Ovary (tissue), 9 donors: ENCODE measurements around the gene TRA2A. TPM values are rescaled to one million over a fixed set of nuclear protein-coding genes. Genes with fewer than 3 reads are reported as not detected.

ENCODE experiments used
- DNase-seq, 5 donors: peaks; one replicate each; pipeline ENCODE4 v3.0.0-alpha.2; 2019 to 2020
- H3K27ac ChIP-seq, 2 donors: fragments of 200-600 bp; one replicate each; pipeline versions ENCODE4 v1.5.1 to v1.8.0; 2019 to 2022
- H3K27me3 ChIP-seq: fragments of 200-600 bp; one replicate; pipeline ENCODE4 v1.8.0; 2022
- H3K36me3 ChIP-seq: fragments of 200-600 bp; sonication (generic); one replicate; pipeline ENCODE4 v1.5.1; 2019
- H3K4me1 ChIP-seq: one replicate; pipeline ENCODE4 v1.8.1; 2013; ENCODE audit warnings: mild to moderate bottlenecking, moderate library complexity; ENCODE audit not compliant: insufficient read depth
- H3K4me3 ChIP-seq: fragments of 200-600 bp; sonication (generic); one replicate; pipeline ENCODE4 v1.5.1; 2017
- H3K9me3 ChIP-seq, 2 donors: fragments of 200-600 bp in 1 of 2; sonication (generic) in 1 of 2; one replicate each; pipeline versions ENCODE4 v1.5.1 to v1.8.1; 2013 to 2019; ENCODE audit warnings: mild to moderate bottlenecking in 1 of 2, moderate library complexity in 1 of 2
- EP300 ChIP-seq: sonication (generic); formaldehyde crosslinking; IDR thresholded peaks from one replicate; pipeline ENCODE4 v1.6.1; 2017; ENCODE audit warnings: antibody characterized with exemption
- POLR2A ChIP-seq: fragments of 450-650 bp; IDR thresholded peaks from one replicate; pipeline ENCODE4 v1.6.1; 2017; ENCODE audit warnings: antibody characterized with exemption, mild to moderate bottlenecking, moderate library complexity
- WGBS, 3 donors: extraction: QIAGEN DNeasy Blood & Tissue Kit in 1 of 3; methylation state at CpG; one replicate each; pipeline versions ENCODE4 v1.1.5 to v1.1.7; 2013 to 2017; 5-methylcytosine and 5-hydroxymethylcytosine counted together
- intact Hi-C, 4 donors: fragments of 100-400 bp; cut with DNase I; formaldehyde crosslinking; loops; one replicate each; pipeline versions ENCODE4 v1.11.0 to v1.15.1; 2022 to 2023
- polyA plus RNA-seq, 2 donors: library from polyadenylated mRNA; stranded (reverse); fragments of 200-250 nt in 1 of 2; fragments of 350-450 nt in 1 of 2; fragmentation: Illumina TruSeq in 1 of 2; extraction: RNeasy Lipid Tissue Mini Kit (QIAGEN cat#74804) in 1 of 2; gene quantifications; one replicate each; pipeline ENCODE4 v1.2.3, GENCODE V29; 2013 to 2014
- total RNA-seq, 7 donors: library from RNA; depleted of rRNA in 2 of 7; stranded (reverse); fragments of >200 nt in 2 of 7; fragmentation: NEBNext Ultra II Directional in 3 of 7; extraction: Animal tissue kit (Norgen Biotek cat#: 25700) in 3 of 7; gene quantifications; one replicate each; pipeline versions ENCODE4 v1.1.0 to v1.2.4, GENCODE V29; 2016 to 2023
- TF ChIP-seq, protein P1 (sequence below), 3 donors: fragments of 450-650 bp in 2 of 3; fragments of 200-600 bp in 1 of 3; IDR thresholded peaks; one replicate each; pipeline versions ENCODE4 v1.5.1 to v1.8.0; 2016 to 2022; ENCODE audit warnings: antibody characterized with exemption in 3 of 3, mild to moderate bottlenecking in 1 of 3
- donor health status: DM: no; HTN: no; CAD: no; lungs with moderate emphysema.
- donor health status: DM: no; HTN: no; CAD: no.
- donor health status: Bipolar disorder and iron deficiency.
- donor health status: DM: yes; HTN: yes; CAD: no.
- donor health status: DM: no; HTN: no; CAD: no.
- donor health status: DM: yes; HTN: yes; CAD: no.

Gene TRA2A
- total and polyA plus RNA-seq, 9 donors, result 54.1 to 97.2 (median 76.6) TPM

DNA sequence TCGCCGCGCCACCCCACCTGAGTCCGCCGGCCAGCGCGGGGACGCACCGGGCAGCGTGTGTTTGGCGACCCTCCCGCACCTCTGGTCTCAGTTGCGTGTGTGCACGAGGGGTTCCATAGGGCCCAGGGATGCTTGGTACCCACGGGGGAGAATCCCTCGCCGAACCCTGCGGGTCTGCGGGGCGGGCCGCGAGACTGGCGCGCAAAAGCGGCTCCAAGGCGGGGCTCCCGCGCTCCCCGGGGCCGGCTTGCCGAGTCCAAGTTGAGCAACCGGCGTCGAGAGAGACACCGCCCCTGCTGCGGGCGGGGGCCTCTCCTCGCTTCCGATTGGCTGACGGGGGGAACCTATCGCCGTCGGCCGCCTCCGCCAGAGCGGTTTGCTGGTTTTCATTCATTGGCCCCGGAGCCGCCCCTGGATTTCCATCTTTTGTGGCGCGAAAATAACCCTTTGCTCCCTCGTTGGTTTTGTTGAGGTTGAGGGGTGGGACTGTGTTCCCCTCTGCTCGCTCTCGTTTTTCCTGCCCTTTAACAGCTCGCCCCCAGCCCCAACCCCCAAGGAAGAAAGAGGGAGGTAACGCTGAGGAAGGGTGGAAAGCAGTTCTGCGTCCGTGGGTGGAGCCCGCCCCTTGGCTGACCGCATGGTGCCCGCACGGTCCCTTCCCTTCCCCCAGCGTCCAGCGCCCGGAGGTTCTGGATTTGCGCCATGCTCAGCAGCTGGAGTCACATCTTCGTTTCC, 57.5 kb downstream of the TRA2A start:
- 2 to 3% (median 3%) methylated on average over 53 to 66 of the region's 66 CpGs for WGBS, 3 donors
- no peak overlapping the region for H3K4me3 ChIP-seq
- no peaks in the 10 kb centered on the region for H3K9me3 ChIP-seq
- H3K27me3 ChIP-seq, result peaks cover 12% of the 10 kb centered on the region
- H3K36me3 ChIP-seq, result no peaks in the 10 kb centered on the region
- peak in 1 of 5 donors; percentile 47 for DNase-seq
- TF ChIP-seq EP300 (no peak), POLR2A (no peak)
- TF ChIP-seq, protein P1, sequence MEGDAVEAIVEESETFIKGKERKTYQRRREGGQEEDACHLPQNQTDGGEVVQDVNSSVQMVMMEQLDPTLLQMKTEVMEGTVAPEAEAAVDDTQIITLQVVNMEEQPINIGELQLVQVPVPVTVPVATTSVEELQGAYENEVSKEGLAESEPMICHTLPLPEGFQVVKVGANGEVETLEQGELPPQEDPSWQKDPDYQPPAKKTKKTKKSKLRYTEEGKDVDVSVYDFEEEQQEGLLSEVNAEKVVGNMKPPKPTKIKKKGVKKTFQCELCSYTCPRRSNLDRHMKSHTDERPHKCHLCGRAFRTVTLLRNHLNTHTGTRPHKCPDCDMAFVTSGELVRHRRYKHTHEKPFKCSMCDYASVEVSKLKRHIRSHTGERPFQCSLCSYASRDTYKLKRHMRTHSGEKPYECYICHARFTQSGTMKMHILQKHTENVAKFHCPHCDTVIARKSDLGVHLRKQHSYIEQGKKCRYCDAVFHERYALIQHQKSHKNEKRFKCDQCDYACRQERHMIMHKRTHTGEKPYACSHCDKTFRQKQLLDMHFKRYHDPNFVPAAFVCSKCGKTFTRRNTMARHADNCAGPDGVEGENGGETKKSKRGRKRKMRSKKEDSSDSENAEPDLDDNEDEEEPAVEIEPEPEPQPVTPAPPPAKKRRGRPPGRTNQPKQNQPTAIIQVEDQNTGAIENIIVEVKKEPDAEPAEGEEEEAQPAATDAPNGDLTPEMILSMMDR (IDR thresholded peaks at IDR 0.05), result no peak
- peaks cover 5% of the 10 kb centered on the region for H3K4me1 ChIP-seq
- intact Hi-C loops, result no loop called here
- no peak overlapping the region for H3K27ac ChIP-seq

DNA sequence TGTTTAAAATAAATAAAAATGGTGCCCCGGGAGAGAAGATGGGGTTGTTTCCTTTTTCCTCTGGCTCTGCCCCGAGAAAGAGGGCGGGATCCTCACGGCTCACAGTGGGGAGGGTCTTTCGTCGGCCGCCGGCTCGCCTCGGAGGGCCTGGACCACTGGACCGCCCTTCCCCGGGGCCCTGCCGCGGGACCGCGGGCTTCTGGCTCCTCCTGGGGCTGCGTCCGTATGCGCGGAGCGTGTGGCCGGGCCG, 58.0 kb downstream of the TRA2A start:
- WGBS, 3 donors, result 4% methylated on average over 23 of the region's 23 CpGs
- intact Hi-C loops, result no loop called here

DNA sequence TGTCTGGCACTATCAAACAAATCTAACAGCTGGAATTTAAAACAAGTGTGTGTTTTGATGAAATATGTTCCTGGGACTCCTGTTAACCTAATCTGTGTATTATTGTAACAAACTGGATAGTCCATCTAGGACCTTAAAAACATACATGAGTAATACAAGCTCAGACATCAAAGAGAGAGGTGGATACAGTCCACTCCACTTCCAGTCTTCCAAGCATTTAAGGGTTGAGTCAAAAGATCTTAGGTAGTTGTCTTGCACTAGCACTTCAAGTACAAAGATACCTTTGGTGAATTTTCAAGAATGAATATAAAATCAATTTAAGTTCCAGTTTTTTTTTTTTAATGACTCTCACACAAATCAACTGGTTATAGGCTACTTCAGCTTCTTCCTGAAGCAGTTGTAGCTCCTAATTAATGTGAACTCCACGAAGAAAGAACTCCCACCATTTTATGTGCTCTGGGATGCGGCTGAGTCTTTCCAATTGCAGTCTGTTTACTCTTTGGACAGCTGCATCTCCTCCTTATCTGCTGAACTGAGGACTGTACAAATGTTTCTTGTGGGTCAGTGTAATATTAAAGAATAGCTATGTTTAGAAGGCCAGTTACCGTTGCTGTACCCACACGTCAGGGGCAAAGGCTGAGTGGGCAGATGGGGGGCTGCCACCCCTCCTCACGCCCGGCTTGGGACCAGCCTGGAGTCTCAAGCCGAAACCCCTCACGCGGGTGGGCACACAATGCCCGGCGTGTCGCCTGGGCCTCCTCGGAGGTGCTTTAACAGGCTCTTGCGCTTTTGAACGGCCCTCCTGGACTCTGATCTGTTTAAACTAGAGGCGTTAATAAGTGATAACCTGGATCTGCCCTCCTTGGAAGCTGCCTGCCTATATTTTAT, 58.6 kb downstream of the TRA2A start:
- H3K27me3 ChIP-seq, result peaks cover 20% of the 10 kb centered on the region
- H3K27ac ChIP-seq, result no peak overlapping the region
- peaks cover 7% of the 10 kb centered on the region for H3K4me1 ChIP-seq
- DNase-seq, result no peak
- no peaks in the 10 kb centered on the region for H3K9me3 ChIP-seq
- TF ChIP-seq POLR2A (no peak), EP300 (no peak)
- TF ChIP-seq, protein P1 (IDR thresholded peaks at IDR 0.05), result no peak
- H3K36me3 ChIP-seq, result no peaks in the 10 kb centered on the region
- 8 to 17% (median 12%) methylated on average over 16 of the region's 16 CpGs for WGBS, 3 donors
- no peak overlapping the region for H3K4me3 ChIP-seq
- intact Hi-C loops, result no loop called here

More for the DNA sequence above, 58.0 kb downstream of the TRA2A start:
- H3K27ac ChIP-seq, result no peak overlapping the region
- TF ChIP-seq POLR2A, result no peak
- TF ChIP-seq, protein P1 (IDR thresholded peaks at IDR 0.05), result no peak
- no peak for TF ChIP-seq EP300
- H3K4me3 ChIP-seq, result no peak overlapping the region
- no peak for DNase-seq
- H3K27me3 ChIP-seq, result peaks cover 14% of the 10 kb centered on the region
- H3K9me3 ChIP-seq, result no peaks in the 10 kb centered on the region
- no peaks in the 10 kb centered on the region for H3K36me3 ChIP-seq
- peaks cover 5% of the 10 kb centered on the region for H3K4me1 ChIP-seq

DNA sequence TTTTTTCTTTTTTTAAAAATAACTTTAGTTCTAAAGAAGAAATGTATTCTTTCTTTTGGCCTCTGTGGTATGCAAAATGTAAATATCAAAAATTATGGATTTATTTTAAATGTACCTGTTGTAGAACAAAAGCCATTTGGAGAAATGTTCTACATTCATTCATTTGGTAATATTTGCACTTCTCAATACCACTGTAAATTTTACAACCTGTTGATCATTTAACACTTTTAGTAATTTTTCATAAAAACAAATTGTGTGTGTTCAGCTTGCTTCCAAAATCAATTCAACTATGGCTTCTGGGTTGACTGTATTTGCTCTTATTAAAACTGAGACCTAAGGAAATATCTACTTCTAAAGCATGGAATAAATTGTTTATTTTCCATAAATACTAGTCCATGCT, 59.2 kb downstream of the TRA2A start:
- TF ChIP-seq POLR2A, result no peak
- no peak for TF ChIP-seq EP300
- TF ChIP-seq, protein P1 (IDR thresholded peaks at IDR 0.05), result no peak
- Histone ChIP-seq H3K9me3 (no peaks in the 10 kb centered on the region), H3K27me3 (peaks cover 20% of the 10 kb centered on the region), H3K27ac (no peak overlapping the region), H3K36me3 (no peaks in the 10 kb centered on the region), H3K4me1 (peaks cover 11% of the 10 kb centered on the region), H3K4me3 (no peak overlapping the region)
- intact Hi-C loops, result no loop called here
- no peak for DNase-seq
